Measurements from ENCODE around the gene TMEM52. TPM values are rescaled to one million over a fixed set of nuclear protein-coding genes. Genes with fewer than 3 reads are reported as not detected.

TMEM52 gene
- total and polyA plus RNA-seq, 9 of the 15 experiments (the other 6 are each of a cell fraction or from before 2014, with no cell fraction given): 0.37 to 22.5 (median 6.8) TPM

DNA sequence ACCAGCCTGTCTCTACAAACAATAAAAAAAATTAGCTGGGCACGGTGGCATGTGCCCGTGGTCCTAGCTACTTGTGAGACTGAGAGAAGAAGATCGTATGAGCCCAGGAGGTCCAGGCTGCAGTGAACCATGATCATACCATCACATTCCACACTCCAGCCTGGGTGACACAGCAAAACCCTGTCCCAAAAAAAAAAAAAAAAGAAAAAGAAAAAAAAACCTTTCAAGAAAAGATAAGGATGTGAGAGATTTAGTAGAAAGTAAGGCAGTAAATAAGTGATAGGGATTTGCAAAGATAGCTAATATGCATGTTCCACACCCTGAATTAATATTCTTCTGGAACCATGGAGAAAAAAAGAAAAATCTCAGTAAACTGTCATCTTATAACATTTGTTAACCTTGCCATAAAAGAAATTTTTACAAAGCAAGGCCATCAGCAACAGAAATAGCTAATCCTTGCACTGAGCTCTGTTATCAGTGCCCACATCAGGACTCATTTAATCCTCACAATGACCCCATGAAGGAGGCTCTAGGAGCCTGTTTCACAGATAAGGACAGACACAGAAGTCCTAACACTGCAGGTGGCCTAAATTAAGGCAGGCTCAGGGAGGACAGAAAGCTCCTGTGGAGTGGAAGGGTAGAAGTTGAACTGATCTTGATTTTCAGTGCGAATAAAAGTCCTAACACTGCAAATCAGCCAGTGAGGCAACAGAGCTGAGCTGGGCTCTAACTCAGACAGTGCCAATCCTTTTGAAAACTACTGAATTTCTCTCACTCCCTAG lies 35.8 kb downstream of the TMEM52 start (continued):
- TF ChIP-seq RB1 (IDR thresholded peaks at IDR 0.05; ENCODE audit: low read depth): 0 out of 2 replicates have a peak, but pooled peaks have one; percentile 20
- TF ChIP-seq TAF7 (tag; IDR thresholded peaks at IDR 0.05): no peak
- peak; percentile 95 for TF ChIP-seq TEAD4 (IDR thresholded peaks at IDR 0.05; ENCODE audit: low read length)
- no peak for TF ChIP-seq TEAD4 (CRISPR knock-in tag; IDR thresholded peaks at IDR 0.05; ENCODE audit: borderline replicate concordance)
- TF ChIP-seq ZFX (CRISPR knock-in tag; IDR thresholded peaks at IDR 0.05): peak; percentile 6; the same call in 1 of the 2 replicates
- no peak for TF ChIP-seq TRIM28 (IDR thresholded peaks at IDR 0.05)
- peak; percentile 83 for TF ChIP-seq C11orf30 (IDR thresholded peaks at IDR 0.05; ENCODE audit: low read depth)
- TF ChIP-seq PTTG1 (tag; IDR thresholded peaks at IDR 0.05; ENCODE audit: low read depth): no peak
- no peak for TF ChIP-seq L3MBTL2 (IDR thresholded peaks at IDR 0.05)
- no peak for TF ChIP-seq ZNF57 (CRISPR knock-in tag; IDR thresholded peaks at IDR 0.05)
- no peak for TF ChIP-seq ZNF780A (CRISPR knock-in tag; IDR thresholded peaks at IDR 0.05)
- TF ChIP-seq, protein P1, sequence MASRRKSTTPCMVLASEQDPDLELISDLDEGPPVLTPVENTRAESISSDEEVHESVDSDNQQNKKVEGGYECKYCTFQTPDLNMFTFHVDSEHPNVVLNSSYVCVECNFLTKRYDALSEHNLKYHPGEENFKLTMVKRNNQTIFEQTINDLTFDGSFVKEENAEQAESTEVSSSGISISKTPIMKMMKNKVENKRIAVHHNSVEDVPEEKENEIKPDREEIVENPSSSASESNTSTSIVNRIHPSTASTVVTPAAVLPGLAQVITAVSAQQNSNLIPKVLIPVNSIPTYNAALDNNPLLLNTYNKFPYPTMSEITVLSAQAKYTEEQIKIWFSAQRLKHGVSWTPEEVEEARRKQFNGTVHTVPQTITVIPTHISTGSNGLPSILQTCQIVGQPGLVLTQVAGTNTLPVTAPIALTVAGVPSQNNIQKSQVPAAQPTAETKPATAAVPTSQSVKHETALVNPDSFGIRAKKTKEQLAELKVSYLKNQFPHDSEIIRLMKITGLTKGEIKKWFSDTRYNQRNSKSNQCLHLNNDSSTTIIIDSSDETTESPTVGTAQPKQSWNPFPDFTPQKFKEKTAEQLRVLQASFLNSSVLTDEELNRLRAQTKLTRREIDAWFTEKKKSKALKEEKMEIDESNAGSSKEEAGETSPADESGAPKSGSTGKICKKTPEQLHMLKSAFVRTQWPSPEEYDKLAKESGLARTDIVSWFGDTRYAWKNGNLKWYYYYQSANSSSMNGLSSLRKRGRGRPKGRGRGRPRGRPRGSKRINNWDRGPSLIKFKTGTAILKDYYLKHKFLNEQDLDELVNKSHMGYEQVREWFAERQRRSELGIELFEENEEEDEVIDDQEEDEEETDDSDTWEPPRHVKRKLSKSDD (conservative IDR thresholded peaks at IDR 0.05; ENCODE audit: low read length): no peak
- no peak for TF ChIP-seq KDM4B (IDR thresholded peaks at IDR 0.05; ENCODE audit: borderline replicate concordance in 2 of 2, low read depth in 1 of 2)
- TF ChIP-seq, protein P2, sequence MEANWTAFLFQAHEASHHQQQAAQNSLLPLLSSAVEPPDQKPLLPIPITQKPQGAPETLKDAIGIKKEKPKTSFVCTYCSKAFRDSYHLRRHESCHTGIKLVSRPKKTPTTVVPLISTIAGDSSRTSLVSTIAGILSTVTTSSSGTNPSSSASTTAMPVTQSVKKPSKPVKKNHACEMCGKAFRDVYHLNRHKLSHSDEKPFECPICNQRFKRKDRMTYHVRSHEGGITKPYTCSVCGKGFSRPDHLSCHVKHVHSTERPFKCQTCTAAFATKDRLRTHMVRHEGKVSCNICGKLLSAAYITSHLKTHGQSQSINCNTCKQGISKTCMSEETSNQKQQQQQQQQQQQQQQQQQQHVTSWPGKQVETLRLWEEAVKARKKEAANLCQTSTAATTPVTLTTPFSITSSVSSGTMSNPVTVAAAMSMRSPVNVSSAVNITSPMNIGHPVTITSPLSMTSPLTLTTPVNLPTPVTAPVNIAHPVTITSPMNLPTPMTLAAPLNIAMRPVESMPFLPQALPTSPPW (CRISPR knock-in tag; IDR thresholded peaks at IDR 0.05): no peak
- TF ChIP-seq, protein P3, sequence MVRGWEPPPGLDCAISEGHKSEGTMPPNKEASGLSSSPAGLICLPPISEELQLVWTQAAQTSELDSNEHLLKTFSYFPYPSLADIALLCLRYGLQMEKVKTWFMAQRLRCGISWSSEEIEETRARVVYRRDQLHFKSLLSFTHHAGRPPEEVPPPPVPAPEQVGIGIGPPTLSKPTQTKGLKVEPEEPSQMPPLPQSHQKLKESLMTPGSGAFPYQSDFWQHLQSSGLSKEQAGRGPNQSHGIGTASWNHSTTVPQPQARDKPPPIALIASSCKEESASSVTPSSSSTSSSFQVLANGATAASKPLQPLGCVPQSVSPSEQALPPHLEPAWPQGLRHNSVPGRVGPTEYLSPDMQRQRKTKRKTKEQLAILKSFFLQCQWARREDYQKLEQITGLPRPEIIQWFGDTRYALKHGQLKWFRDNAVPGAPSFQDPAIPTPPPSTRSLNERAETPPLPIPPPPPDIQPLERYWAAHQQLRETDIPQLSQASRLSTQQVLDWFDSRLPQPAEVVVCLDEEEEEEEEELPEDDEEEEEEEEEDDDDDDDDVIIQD (CRISPR knock-in tag; IDR thresholded peaks at IDR 0.05): no peak
- no peak for TF ChIP-seq ZNF224 (CRISPR knock-in tag; IDR thresholded peaks at IDR 0.05)
- TF ChIP-seq DACH1 (IDR thresholded peaks at IDR 0.05; ENCODE audit: partially characterized antibody): peak; percentile 30
- TF ChIP-seq ZNF316 (IDR thresholded peaks at IDR 0.05): peak; percentile 84
- TF ChIP-seq, protein P4, sequence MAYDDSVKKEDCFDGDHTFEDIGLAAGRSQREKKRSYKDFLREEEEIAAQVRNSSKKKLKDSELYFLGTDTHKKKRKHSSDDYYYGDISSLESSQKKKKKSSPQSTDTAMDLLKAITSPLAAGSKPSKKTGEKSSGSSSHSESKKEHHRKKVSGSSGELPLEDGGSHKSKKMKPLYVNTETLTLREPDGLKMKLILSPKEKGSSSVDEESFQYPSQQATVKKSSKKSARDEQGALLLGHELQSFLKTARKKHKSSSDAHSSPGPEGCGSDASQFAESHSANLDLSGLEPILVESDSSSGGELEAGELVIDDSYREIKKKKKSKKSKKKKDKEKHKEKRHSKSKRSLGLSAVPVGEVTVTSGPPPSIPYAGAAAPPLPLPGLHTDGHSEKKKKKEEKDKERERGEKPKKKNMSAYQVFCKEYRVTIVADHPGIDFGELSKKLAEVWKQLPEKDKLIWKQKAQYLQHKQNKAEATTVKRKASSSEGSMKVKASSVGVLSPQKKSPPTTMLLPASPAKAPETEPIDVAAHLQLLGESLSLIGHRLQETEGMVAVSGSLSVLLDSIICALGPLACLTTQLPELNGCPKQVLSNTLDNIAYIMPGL (CRISPR knock-in tag; IDR thresholded peaks at IDR 0.05): no peak
- no peak for TF ChIP-seq GTF2E2 (tag; IDR thresholded peaks at IDR 0.05)
- TF ChIP-seq, protein P5, sequence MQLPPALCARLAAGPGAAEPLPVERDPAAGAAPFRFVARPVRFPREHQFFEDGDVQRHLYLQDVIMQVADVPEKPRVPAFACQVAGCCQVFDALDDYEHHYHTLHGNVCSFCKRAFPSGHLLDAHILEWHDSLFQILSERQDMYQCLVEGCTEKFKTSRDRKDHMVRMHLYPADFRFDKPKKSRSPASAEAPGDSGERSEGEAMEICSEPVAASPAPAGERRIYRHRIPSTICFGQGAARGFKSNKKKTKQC (CRISPR knock-in tag; IDR thresholded peaks at IDR 0.05): no peak
- TF ChIP-seq MAFG (tag; conservative IDR thresholded peaks at IDR 0.05): peak; percentile 89

All from K562 (cell line).